Measurements from ENCODE around the gene KRTAP19-1. TPM values are rescaled to one million over a fixed set of nuclear protein-coding genes. Genes with fewer than 3 reads are reported as not detected.

KRTAP19-1 gene
- total and polyA plus RNA-seq, 2 of the 8 experiments (the other 6 are each of a cell fraction or from before 2014, with no cell fraction given) = not detected

DNA sequence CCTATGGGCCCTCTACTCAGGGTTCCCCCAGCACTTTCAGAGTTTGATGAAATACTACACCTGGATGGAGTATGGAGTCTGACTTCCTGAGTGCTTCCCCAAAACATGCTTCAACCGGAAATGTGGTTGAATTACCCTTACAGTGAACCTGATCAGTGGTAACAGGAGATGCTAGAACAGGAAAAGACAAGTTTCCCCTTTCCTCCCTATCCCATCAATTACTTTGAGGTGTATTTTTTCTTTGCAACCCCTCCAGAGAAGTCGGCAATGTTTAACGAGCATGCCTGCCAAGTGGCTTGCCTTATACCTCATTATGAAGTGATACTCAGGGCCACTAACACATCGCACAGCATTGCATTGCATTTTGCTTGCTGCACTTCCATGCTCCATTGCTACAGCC is 33.1 kb downstream of the KRTAP19-1 start:
- H2AK5ac ChIP-seq (ENCODE audit: low read depth, low read length) = no peak overlapping the region
- H2BK12ac ChIP-seq (ENCODE audit: low read depth, low read length) = no peak overlapping the region
- no peak overlapping the region for H3K56ac ChIP-seq (replicated peaks; ENCODE audit: insufficient read length, low read depth, low read length)
- H3K4me3 ChIP-seq (ENCODE audit: extremely low read depth in 1 of 4, insufficient read depth in 2 of 4, low read depth in 3 of 4, low read length in 4 of 4) = no peak overlapping the region
- H4K8ac ChIP-seq (ENCODE audit: extremely low read depth, insufficient read depth, low read length) = no peak overlapping the region
- no peak overlapping the region for H4K91ac ChIP-seq (replicated peaks; ENCODE audit: insufficient read length, low read length)
- no peak for FAIRE-seq
- H3K9me3 ChIP-seq (ENCODE audit: insufficient read depth in 2 of 2, low read depth in 1 of 2, low read length in 1 of 2) = no peaks in the 10 kb centered on the region
- no peak overlapping the region for H2BK20ac ChIP-seq (ENCODE audit: low read length)
- 66% methylated on average over 4 of the region's 4 CpGs; no CpG with 5 or more reads in 1 of the 2 experiments for WGBS, 2 experiments (ENCODE audit: extremely low coverage in 1 of 2, insufficient coverage in 1 of 2, insufficient read length in 1 of 2, insufficient replicate concordance in 2 of 2, low coverage in 1 of 2, low lambda C conversion rate in 2 of 2, missing lambda C conversion rate in 1 of 2)
- no peaks in the 10 kb centered on the region for H3K79me1 ChIP-seq (ENCODE audit: low read depth, low read length)
- ChIA-PET POLR2A (ENCODE audit: partially characterized antibody) (no interaction called here), CTCF (ENCODE audit: partially characterized antibody) (interaction anchor here (1.4 kb wide), 1 partner anchor 13 kb away, joined by 3 read pairs; no protein-coding TSS in a partner anchor)
- H3K27ac ChIP-seq (ENCODE audit: low read depth, low read length) = no peak overlapping the region
- no peaks in the 10 kb centered on the region for H3K23me2 ChIP-seq (ENCODE audit: low read depth, low read length)
- H2BK5ac ChIP-seq (ENCODE audit: low read depth, low read length) = no peak overlapping the region
- H3K23ac ChIP-seq (ENCODE audit: insufficient read length) = no peak overlapping the region
- H2AFZ ChIP-seq (ENCODE audit: low read length) = 0 out of 2 replicates have a peak overlapping the region, but pooled peaks have one; percentile 46
- no peaks in the 10 kb centered on the region; a peak in 2 of 7 replicates for H3K4me1 ChIP-seq (replicated peaks in 1 of 4; ENCODE audit: control insufficient read depth in 3 of 4, insufficient read depth in 4 of 4, low read length in 3 of 4)
- no peak for TF ChIP-seq BCL11A (IDR thresholded peaks at IDR 0.05; ENCODE audit: low read depth in 2 of 2, low read length in 2 of 2)
- TF ChIP-seq CBX8 (IDR thresholded peaks at IDR 0.05; ENCODE audit: borderline replicate concordance, low read depth, low read length) = no peak
- no peak for TF ChIP-seq GABPA (IDR thresholded peaks at IDR 0.05; ENCODE audit: borderline replicate concordance, insufficient read depth, low read length)
- no peak for TF ChIP-seq CHD1 (IDR thresholded peaks at IDR 0.05; ENCODE audit: low read depth, low read length)
- TF ChIP-seq BACH1 (IDR thresholded peaks at IDR 0.05; ENCODE audit: low read length) = no peak
- no peak for TF ChIP-seq RBBP5 (IDR thresholded peaks at IDR 0.05; ENCODE audit: borderline replicate concordance, low read depth, low read length)
- H3K79me2 ChIP-seq (ENCODE audit: control insufficient read depth in 1 of 2, insufficient read depth in 2 of 2, low read length in 2 of 2) = no peaks in the 10 kb centered on the region
- no peaks in the 10 kb centered on the region for H3K36me3 ChIP-seq (ENCODE audit: control insufficient read depth in 2 of 4, insufficient read depth in 4 of 4, low read length in 3 of 4)
- H4K20me1 ChIP-seq (replicated peaks in 1 of 2; ENCODE audit: control insufficient read depth in 1 of 2, insufficient read depth in 2 of 2, low read length in 2 of 2) = no peaks in the 10 kb centered on the region
- H4K5ac ChIP-seq (ENCODE audit: insufficient read length, low read depth, low read length) = no peak overlapping the region
- no peak overlapping the region for H3K14ac ChIP-seq (ENCODE audit: insufficient read length)
- DNase-seq (ENCODE audit: low read depth in 1 of 2, low spot score in 2 of 2) = no peak
- H3K4me2 ChIP-seq (ENCODE audit: insufficient read depth in 1 of 2, low read depth in 2 of 2, low read length in 2 of 2) = no peak overlapping the region
- no peak overlapping the region for H2BK120ac ChIP-seq (replicated peaks; ENCODE audit: low read depth, low read length)
- H3K9ac ChIP-seq (replicated peaks in 1 of 4; ENCODE audit: extremely low read depth in 1 of 4, low read depth in 3 of 4, low read length in 3 of 4) = no peak overlapping the region
- H3K4ac ChIP-seq (replicated peaks; ENCODE audit: insufficient read length, low read depth, low read length) = no peak overlapping the region
- no peak overlapping the region for H2BK15ac ChIP-seq (ENCODE audit: low read length)
- H3K27me3 ChIP-seq (replicated peaks in 1 of 4; ENCODE audit: control insufficient read depth in 3 of 4, extremely low read depth in 1 of 4, insufficient read depth in 3 of 4, low read length in 3 of 4) = no peaks in the 10 kb centered on the region
- H3K18ac ChIP-seq (ENCODE audit: extremely low read depth, low read length) = no peak overlapping the region
